Measurements from ENCODE around the gene BATF3.
A peak's percentile ranks its signal among the peaks of the same experiment; 100 is the strongest.

DNA sequence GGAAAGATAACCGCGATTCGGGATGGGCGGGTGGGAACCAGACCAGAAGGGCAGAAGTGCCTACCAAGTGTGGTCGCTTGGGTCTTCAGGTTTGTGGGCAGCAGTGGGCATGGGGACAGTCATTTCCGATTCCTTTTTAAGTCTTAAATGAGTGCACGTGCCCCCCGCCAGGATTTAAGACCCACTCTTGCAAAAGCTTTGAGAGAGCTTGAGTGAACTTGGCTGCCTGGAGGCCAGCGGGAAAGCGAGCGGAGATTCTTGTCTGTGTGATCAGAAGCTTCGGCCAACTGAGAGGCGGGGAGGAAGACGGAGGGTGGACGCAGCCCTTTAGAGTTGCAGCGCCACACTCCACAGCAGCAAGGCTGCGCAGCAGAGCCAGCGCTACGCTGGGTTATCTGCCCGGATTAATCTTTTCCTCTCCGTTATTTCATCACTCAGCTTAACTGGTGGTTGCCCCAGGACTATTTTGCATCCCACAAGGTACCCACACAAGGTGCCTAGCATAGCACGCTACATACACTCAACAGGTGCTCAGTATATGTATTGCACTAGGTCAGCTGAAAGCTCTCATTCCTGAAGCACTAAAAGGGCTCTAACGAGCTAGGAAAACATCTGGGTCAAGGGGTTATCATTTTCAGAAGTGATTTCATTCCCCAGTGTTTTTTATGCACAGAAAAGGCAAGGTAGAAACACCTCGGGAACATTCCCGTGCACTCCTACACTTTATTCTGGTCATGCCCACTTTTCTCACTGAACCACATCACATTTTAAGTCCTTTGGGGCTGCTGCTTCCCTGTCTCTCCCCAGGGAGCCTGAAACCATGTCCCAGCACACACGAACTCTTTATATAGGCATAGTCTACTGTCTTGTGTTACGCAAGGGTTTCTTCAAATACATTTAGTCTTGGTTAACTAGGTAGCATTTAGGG, 1.5 kb upstream of the BATF3 start:
- TF ChIP-seq POLR2AphosphoS5 (IDR thresholded peaks at IDR 0.05; ENCODE audit: insufficient read depth, low read depth, low read length): no peak
- peak in 1 of 2 donors; percentile 18 for TF ChIP-seq CTCF (IDR thresholded peaks at IDR 0.05; ENCODE audit: extremely low read depth in 1 of 2, insufficient read depth in 1 of 2, low read depth in 1 of 2, low read length in 2 of 2)
- no peak for TF ChIP-seq FOS (IDR thresholded peaks at IDR 0.05; ENCODE audit: borderline replicate concordance, insufficient read depth, low read length)

Data from endothelial cell of umbilical vein (primary cell).